HepG2 (cell line): ENCODE measurements around the gene CD320. TPM values are rescaled to one million over a fixed set of nuclear protein-coding genes. Genes with fewer than 3 reads are reported as not detected.

Source experiments
- DNMT3B ChIP-seq: conservative IDR thresholded peaks from 2 replicates; pipeline ENCODE4 v1.6.1; 2016; ENCODE audit warnings: missing biosample characterization, control low read depth
- FOSL2 ChIP-seq: sonication (generic); formaldehyde crosslinking; IDR thresholded peaks from 2 replicates; pipeline ENCODE4 v1.4.0; 2020; ENCODE audit warnings: missing genetic modification reagents
- PAF1 ChIP-seq: IDR thresholded peaks from 2 replicates; pipeline ENCODE4 v1.6.1; 2016; ENCODE audit warnings: missing genetic modification reagents, missing compliant biosample characterization
- RCOR2 ChIP-seq: IDR thresholded peaks from 2 replicates; pipeline ENCODE4 v1.6.1; 2016; ENCODE audit warnings: missing biosample characterization, missing genetic modification reagents
- SMYD3 ChIP-seq: sonication (generic); formaldehyde crosslinking; IDR thresholded peaks from 2 replicates; pipeline ENCODE4 v1.8.1; 2023; ENCODE audit warnings: mild to moderate bottlenecking, missing genetic modification reagents
- SNAPC2 ChIP-seq: sonication (generic); formaldehyde crosslinking; IDR thresholded peaks from 2 replicates; pipeline ENCODE4 v1.8.1; 2022; ENCODE audit warnings: mild to moderate bottlenecking, missing genetic modification reagents
- ZNF207 ChIP-seq: fragments of 450-650 bp; IDR thresholded peaks from 2 replicates; pipeline ENCODE4 v1.6.1; 2016; ENCODE audit warnings: antibody characterized with exemption, borderline replicate concordance
- ZNF230 ChIP-seq: sonication (generic); formaldehyde crosslinking; IDR thresholded peaks from 2 replicates; pipeline ENCODE4 v1.4.0; 2020; ENCODE audit warnings: mild to moderate bottlenecking, missing genetic modification reagents
- ZNF598 ChIP-seq: sonication (generic); formaldehyde crosslinking; IDR thresholded peaks from 2 replicates; pipeline ENCODE4 v1.5.1; 2020; ENCODE audit warnings: mild to moderate bottlenecking, missing genetic modification reagents, borderline replicate concordance
- ZNF607 ChIP-seq: sonication (generic); formaldehyde crosslinking; IDR thresholded peaks from 2 replicates; pipeline ENCODE4 v1.5.1; 2020; ENCODE audit warnings: missing genetic modification reagents, mild to moderate bottlenecking, borderline replicate concordance
- ZNF678 ChIP-seq: sonication (generic); formaldehyde crosslinking; IDR thresholded peaks from 2 replicates; pipeline ENCODE4 v1.4.0; 2020; ENCODE audit warnings: mild to moderate bottlenecking, missing genetic modification reagents
- ZNF746 ChIP-seq: sonication (generic); formaldehyde crosslinking; IDR thresholded peaks from 2 replicates; pipeline ENCODE4 v1.8.0; 2022; ENCODE audit warnings: mild to moderate bottlenecking, missing genetic modification reagents
- ZNF776 ChIP-seq: sonication (generic); formaldehyde crosslinking; IDR thresholded peaks from 2 replicates; pipeline ENCODE4 v1.4.0; 2020; ENCODE audit warnings: mild to moderate bottlenecking, missing genetic modification reagents
- ZNF891 ChIP-seq: sonication (generic); formaldehyde crosslinking; IDR thresholded peaks from 2 replicates; pipeline ENCODE4 v1.5.0; 2020; ENCODE audit warnings: mild to moderate bottlenecking, missing genetic modification reagents
- polyA plus RNA-seq, 8 experiments: library from polyadenylated mRNA; depleted of rRNA in 3 of 8; stranded (reverse) in 7 of 8; unstranded in 1 of 8; fragments of >200 nt; fragmentation: Illumina TruSeq in 4 of 8; extraction: Trizol in 4 of 8; gene quantifications; 2 replicates each; pipeline versions ENCODE4 v1.2.1 to v1.2.3, GENCODE V29; 2011 to 2016; ENCODE audit warnings: low read depth in 4 of 8, missing spikeins in 1 of 8, mixed read lengths in 1 of 8; ENCODE audit not compliant: insufficient read depth in 1 of 8
- total RNA-seq, 5 experiments: library from RNA; depleted of rRNA; stranded (reverse); fragments of >200 nt; fragmentation: Illumina TruSeq; extraction: Trizol; gene quantifications; 2 replicates each; pipeline ENCODE4 v1.2.3, GENCODE V29; 2016; ENCODE audit warnings: low read depth in 1 of 5
- TF ChIP-seq, protein P1 (sequence below): sonication (generic); formaldehyde crosslinking; IDR thresholded peaks from 2 replicates; pipeline ENCODE4 v1.5.0; 2020; ENCODE audit warnings: mild to moderate bottlenecking, missing genetic modification reagents
- TF ChIP-seq, protein P2 (sequence below): sonication (generic); formaldehyde crosslinking; IDR thresholded peaks from 2 replicates; pipeline ENCODE4 v1.8.1; 2022; ENCODE audit warnings: low read depth, mild to moderate bottlenecking, missing genetic modification reagents
- TF ChIP-seq, protein P3 (sequence below): IDR thresholded peaks from 2 replicates; pipeline ENCODE4 v1.6.1; 2012; ENCODE audit warnings: low read depth, low read length, improper control_type of control experiment
- TF ChIP-seq, protein P4 (sequence below): sonication (generic); formaldehyde crosslinking; IDR thresholded peaks from 2 replicates; pipeline ENCODE4 v1.4.0; 2020; ENCODE audit warnings: mild to moderate bottlenecking, missing genetic modification reagents
- TF ChIP-seq, protein P5 (sequence below): sonication (generic); formaldehyde crosslinking; IDR thresholded peaks from 2 replicates; pipeline ENCODE4 v1.4.0; 2020; ENCODE audit warnings: mild to moderate bottlenecking, low read depth, missing genetic modification reagents

The CD320 gene
- total and polyA plus RNA-seq, 2 of the 13 experiments (the other 11 are each of a cell fraction or from before 2014, with no cell fraction given), result 83.1 to 99.9 TPM

DNA sequence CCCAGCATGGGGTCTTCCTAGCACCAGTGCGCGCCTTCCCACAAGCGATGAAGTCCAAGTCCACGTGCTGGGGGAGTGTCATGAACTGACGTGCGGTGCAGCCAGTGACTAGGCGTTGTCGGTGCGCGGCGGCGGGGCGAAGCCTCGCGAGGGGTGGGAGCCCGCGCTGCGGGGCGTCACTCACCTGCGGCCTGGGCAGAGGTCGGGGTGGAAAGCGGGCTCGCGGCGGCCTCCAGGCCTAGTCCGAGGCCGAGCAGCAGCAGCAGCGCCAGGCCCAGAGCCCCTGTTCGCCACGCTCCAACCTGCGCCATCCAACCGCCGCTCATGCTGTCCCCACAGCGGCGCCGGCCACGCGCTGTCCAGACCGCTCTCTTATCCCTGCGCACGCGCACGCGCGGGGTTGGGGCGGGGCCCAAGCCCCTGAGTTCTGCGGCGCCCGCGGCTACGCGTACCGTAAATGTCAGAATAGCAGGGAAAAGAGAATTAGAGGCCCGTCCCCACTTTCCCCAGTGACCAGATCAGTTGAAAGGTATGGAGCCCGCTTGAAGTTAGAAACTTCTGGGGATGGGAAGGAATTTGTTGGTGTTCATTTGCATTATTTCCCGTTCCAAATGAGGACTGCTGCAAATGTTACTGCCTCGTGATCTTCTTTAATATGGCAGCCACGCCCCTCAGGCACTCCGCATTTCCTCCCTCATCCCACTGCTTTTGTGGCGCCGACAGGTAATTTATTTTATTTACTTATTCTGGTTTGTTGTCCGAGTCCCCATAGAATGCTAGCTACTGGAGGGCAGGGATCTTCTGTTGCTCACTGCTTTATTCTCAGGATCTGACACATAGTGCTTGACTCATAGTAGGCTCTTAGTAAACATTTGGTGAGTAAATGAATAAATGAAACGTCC lies at the start of gene CD320 (continued):
- TF ChIP-seq ZNF678, result peak; percentile 87; the same call in 1 of the 2 replicates
- no peak for TF ChIP-seq ZNF746
- peak; percentile 99 for TF ChIP-seq ZNF607 (CRISPR knock-in tag)
- TF ChIP-seq FOSL2 (CRISPR knock-in tag), result peak; percentile 44
- TF ChIP-seq, protein P1, sequence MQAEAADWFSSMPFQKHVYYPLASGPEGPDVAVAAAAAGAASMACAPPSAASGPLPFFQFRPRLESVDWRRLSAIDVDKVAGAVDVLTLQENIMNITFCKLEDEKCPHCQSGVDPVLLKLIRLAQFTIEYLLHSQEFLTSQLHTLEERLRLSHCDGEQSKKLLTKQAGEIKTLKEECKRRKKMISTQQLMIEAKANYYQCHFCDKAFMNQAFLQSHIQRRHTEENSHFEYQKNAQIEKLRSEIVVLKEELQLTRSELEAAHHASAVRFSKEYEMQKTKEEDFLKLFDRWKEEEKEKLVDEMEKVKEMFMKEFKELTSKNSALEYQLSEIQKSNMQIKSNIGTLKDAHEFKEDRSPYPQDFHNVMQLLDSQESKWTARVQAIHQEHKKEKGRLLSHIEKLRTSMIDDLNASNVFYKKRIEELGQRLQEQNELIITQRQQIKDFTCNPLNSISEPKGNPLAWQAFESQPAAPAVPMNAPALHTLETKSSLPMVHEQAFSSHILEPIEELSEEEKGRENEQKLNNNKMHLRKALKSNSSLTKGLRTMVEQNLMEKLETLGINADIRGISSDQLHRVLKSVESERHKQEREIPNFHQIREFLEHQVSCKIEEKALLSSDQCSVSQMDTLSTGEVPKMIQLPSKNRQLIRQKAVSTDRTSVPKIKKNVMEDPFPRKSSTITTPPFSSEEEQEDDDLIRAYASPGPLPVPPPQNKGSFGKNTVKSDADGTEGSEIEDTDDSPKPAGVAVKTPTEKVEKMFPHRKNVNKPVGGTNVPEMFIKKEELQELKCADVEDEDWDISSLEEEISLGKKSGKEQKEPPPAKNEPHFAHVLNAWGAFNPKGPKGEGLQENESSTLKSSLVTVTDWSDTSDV, result peak; percentile 65; the same call in 1 of the 2 replicates
- peak; percentile 96; the same call in 1 of the 2 replicates for TF ChIP-seq ZNF598 (CRISPR knock-in tag)
- TF ChIP-seq, protein P2, sequence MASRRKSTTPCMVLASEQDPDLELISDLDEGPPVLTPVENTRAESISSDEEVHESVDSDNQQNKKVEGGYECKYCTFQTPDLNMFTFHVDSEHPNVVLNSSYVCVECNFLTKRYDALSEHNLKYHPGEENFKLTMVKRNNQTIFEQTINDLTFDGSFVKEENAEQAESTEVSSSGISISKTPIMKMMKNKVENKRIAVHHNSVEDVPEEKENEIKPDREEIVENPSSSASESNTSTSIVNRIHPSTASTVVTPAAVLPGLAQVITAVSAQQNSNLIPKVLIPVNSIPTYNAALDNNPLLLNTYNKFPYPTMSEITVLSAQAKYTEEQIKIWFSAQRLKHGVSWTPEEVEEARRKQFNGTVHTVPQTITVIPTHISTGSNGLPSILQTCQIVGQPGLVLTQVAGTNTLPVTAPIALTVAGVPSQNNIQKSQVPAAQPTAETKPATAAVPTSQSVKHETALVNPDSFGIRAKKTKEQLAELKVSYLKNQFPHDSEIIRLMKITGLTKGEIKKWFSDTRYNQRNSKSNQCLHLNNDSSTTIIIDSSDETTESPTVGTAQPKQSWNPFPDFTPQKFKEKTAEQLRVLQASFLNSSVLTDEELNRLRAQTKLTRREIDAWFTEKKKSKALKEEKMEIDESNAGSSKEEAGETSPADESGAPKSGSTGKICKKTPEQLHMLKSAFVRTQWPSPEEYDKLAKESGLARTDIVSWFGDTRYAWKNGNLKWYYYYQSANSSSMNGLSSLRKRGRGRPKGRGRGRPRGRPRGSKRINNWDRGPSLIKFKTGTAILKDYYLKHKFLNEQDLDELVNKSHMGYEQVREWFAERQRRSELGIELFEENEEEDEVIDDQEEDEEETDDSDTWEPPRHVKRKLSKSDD, result peak; percentile 91; the same call in 1 of the 2 replicates
- TF ChIP-seq, protein P3, sequence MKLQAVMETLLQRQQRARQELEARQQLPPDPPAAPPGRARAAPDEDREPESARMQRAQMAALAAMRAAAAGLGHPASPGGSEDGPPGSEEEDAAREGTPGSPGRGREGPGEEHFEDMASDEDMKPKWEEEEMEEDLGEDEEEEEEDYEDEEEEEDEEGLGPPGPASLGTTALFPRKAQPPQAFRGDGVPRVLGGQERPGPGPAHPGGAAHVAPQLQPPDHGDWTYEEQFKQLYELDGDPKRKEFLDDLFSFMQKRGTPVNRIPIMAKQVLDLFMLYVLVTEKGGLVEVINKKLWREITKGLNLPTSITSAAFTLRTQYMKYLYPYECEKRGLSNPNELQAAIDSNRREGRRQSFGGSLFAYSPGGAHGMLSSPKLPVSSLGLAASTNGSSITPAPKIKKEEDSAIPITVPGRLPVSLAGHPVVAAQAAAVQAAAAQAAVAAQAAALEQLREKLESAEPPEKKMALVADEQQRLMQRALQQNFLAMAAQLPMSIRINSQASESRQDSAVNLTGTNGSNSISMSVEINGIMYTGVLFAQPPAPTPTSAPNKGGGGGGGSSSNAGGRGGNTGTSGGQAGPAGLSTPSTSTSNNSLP, result no peak; the same call in 1 of the 2 replicates
- peak; percentile 81; the same call in 1 of the 2 replicates for TF ChIP-seq ZNF891
- no peak for TF ChIP-seq RCOR2
- TF ChIP-seq SMYD3 (CRISPR knock-in tag), result 0 out of 2 replicates have a peak, but pooled peaks have one; percentile 85
- TF ChIP-seq SNAPC2, result no peak
- peak; percentile 87; the same call in 1 of the 2 replicates for TF ChIP-seq ZNF230
- TF ChIP-seq PAF1, result peak; percentile 44; the same call in 1 of the 2 replicates
- TF ChIP-seq, protein P4, sequence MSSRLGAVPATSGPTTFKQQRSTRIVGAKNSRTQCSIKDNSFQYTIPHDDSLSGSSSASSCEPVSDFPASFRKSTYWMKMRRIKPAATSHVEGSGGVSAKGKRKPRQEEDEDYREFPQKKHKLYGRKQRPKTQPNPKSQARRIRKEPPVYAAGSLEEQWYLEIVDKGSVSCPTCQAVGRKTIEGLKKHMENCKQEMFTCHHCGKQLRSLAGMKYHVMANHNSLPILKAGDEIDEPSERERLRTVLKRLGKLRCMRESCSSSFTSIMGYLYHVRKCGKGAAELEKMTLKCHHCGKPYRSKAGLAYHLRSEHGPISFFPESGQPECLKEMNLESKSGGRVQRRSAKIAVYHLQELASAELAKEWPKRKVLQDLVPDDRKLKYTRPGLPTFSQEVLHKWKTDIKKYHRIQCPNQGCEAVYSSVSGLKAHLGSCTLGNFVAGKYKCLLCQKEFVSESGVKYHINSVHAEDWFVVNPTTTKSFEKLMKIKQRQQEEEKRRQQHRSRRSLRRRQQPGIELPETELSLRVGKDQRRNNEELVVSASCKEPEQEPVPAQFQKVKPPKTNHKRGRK, result no peak
- TF ChIP-seq DNMT3B (CRISPR knock-in tag), result no peak
- TF ChIP-seq ZNF776, result peak; percentile 96
- TF ChIP-seq, protein P5, sequence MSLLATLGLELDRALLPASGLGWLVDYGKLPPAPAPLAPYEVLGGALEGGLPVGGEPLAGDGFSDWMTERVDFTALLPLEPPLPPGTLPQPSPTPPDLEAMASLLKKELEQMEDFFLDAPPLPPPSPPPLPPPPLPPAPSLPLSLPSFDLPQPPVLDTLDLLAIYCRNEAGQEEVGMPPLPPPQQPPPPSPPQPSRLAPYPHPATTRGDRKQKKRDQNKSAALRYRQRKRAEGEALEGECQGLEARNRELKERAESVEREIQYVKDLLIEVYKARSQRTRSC (CRISPR knock-in tag), result no peak; the same call in 1 of the 2 replicates
- TF ChIP-seq ZNF207, result no peak
